HG02798 (cell line): ENCODE results near the gene CYP4F11.
"Not testable (repeated sequence)": the region's sequence is repeated elsewhere in the genome, so short reads cannot be mapped to it uniquely, and the experiment has no call there.

Experiments used
- ATAC-seq: cut with Tn5 transposase; IDR thresholded peaks from one replicate; pipeline ENCODE4 v1.9.1; 2021; ENCODE audit warnings: mild to moderate bottlenecking; ENCODE audit not compliant: unreplicated experiment, poor library complexity

Gene CYP4F11

GRCh38 chr19:15934332-15935078, at the start of gene CYP4F11:
Gene CYP4F11, minus strand, starts transcription at chr19:15934529. Its CDS starts 121 bp downstream, at chr19:15934408.
- no peak for ATAC-seq

- no peak for ATAC-seq
Observed at GRCh38 chr19:15979293-15979692, 45.0 kb upstream of the CYP4F11 start.

GRCh38 chr19:15977690-15978089, 43.4 kb upstream of the CYP4F11 start:
- no peak for ATAC-seq

GRCh38 chr19:15976836-15977689, 42.7 kb upstream of the CYP4F11 start:
- no peak for ATAC-seq

- ATAC-seq = no peak
Observed at GRCh38 chr19:15974856-15975255, 40.5 kb upstream of the CYP4F11 start.

- ATAC-seq = not testable (repeated sequence)
Observed at GRCh38 chr19:15972043-15972442, 37.7 kb upstream of the CYP4F11 start.

GRCh38 chr19:15971224-15971780, 37.0 kb upstream of the CYP4F11 start:
- ATAC-seq = no peak

- ATAC-seq = no peak
Observed at GRCh38 chr19:15964231-15964630, 29.9 kb upstream of the CYP4F11 start.

GRCh38 chr19:15962319-15962718, 28.0 kb upstream of the CYP4F11 start:
- no peak for ATAC-seq

GRCh38 chr19:15954820-15955219, 20.5 kb upstream of the CYP4F11 start:
- ATAC-seq = no peak

GRCh38 chr19:15948223-15949058, 14.1 kb upstream of the CYP4F11 start, which contains the start of gene OR10H4:
Gene OR10H4, plus strand, starts transcription at chr19:15949008. Its CDS starts 0 bp downstream, at chr19:15949008.
- ATAC-seq = no peak

GRCh38 chr19:15945301-15945700, 11.0 kb upstream of the CYP4F11 start:
- ATAC-seq = no peak

GRCh38 chr19:15944401-15944800, 10.1 kb upstream of the CYP4F11 start:
- ATAC-seq = no peak

GRCh38 chr19:15937771-15938170, 3.4 kb upstream of the CYP4F11 start:
- ATAC-seq = no peak

GRCh38 chr19:15936950-15937349, 2.6 kb upstream of the CYP4F11 start:
- no peak for ATAC-seq

- no peak for ATAC-seq
Observed at GRCh38 chr19:15936173-15936572, 1.8 kb upstream of the CYP4F11 start.

- no peak for ATAC-seq
Observed at GRCh38 chr19:15935167-15935702, 906 bp upstream of the CYP4F11 start.

GRCh38 chr19:15933761-15934331, 483 bp downstream of the CYP4F11 start:
- not testable (repeated sequence) for ATAC-seq

- ATAC-seq = no peak
Observed at GRCh38 chr19:15928321-15928720, 6.0 kb downstream of the CYP4F11 start.

- no peak for ATAC-seq
Observed at GRCh38 chr19:15926484-15926883, 7.8 kb downstream of the CYP4F11 start.
